ENCODE data around the gene SYNJ1.

SYNJ1 gene

DNA sequence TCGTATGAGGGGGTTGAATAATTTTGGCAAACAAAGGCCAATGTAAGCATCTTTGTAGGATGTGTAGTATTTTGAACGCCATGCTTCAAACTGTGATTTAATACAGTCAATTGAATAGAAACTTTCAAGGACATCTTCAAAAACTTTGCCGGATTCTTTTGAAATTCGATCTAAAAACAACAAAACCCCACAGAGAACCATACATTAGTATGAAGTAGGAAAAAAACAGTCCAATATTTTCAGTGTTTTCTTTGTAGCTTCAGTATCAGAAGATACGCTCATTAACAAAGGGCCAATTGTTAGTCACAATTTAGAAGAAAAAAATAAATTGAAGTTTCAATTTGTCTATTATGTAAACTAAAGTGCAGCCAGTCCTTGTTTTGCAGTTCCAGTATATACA, 20.7 kb upstream of the SYNJ1 start:
- TF ChIP-seq TAF1 (IDR thresholded peaks at IDR 0.05; ENCODE audit: borderline replicate concordance, insufficient read depth, low read length) = no peak

DNA sequence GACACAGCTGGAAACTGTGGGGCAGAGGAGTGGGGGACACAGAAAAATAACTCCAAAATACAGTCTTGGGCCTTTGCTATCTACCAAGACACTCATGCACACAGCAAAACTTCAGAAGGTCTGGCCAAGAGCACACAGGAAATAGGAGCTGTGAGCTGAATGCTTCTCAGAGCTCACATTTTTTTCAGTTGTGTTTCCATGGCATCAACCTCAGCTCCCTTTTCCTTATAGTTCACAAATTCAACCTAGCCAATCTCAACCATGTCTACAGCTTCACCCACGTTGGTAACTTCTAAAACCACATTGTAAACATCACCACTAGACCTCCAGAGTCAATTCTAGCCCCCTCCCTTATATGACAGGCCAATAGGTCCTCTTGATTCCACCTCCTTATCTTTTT, 19.6 kb upstream of the SYNJ1 start:
- TF ChIP-seq FOXP2 (optimal IDR thresholded peaks at IDR 0.05; ENCODE audit: borderline replicate concordance, extremely low read depth, extremely low read length, insufficient read depth) (no peak), POLR2AphosphoS5 (IDR thresholded peaks at IDR 0.05; ENCODE audit: low read depth, low read length) (no peak), TAF1 (IDR thresholded peaks at IDR 0.05; ENCODE audit: borderline replicate concordance, insufficient read depth, low read length) (no peak), SIN3A (IDR thresholded peaks at IDR 0.05; ENCODE audit: borderline replicate concordance, insufficient read depth, low read length) (no peak)
- TF ChIP-seq, protein P1, sequence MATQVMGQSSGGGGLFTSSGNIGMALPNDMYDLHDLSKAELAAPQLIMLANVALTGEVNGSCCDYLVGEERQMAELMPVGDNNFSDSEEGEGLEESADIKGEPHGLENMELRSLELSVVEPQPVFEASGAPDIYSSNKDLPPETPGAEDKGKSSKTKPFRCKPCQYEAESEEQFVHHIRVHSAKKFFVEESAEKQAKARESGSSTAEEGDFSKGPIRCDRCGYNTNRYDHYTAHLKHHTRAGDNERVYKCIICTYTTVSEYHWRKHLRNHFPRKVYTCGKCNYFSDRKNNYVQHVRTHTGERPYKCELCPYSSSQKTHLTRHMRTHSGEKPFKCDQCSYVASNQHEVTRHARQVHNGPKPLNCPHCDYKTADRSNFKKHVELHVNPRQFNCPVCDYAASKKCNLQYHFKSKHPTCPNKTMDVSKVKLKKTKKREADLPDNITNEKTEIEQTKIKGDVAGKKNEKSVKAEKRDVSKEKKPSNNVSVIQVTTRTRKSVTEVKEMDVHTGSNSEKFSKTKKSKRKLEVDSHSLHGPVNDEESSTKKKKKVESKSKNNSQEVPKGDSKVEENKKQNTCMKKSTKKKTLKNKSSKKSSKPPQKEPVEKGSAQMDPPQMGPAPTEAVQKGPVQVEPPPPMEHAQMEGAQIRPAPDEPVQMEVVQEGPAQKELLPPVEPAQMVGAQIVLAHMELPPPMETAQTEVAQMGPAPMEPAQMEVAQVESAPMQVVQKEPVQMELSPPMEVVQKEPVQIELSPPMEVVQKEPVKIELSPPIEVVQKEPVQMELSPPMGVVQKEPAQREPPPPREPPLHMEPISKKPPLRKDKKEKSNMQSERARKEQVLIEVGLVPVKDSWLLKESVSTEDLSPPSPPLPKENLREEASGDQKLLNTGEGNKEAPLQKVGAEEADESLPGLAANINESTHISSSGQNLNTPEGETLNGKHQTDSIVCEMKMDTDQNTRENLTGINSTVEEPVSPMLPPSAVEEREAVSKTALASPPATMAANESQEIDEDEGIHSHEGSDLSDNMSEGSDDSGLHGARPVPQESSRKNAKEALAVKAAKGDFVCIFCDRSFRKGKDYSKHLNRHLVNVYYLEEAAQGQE (IDR thresholded peaks at IDR 0.05; ENCODE audit: insufficient read depth in 1 of 2, low read depth in 2 of 2, low read length in 2 of 2) = no peak

DNA sequence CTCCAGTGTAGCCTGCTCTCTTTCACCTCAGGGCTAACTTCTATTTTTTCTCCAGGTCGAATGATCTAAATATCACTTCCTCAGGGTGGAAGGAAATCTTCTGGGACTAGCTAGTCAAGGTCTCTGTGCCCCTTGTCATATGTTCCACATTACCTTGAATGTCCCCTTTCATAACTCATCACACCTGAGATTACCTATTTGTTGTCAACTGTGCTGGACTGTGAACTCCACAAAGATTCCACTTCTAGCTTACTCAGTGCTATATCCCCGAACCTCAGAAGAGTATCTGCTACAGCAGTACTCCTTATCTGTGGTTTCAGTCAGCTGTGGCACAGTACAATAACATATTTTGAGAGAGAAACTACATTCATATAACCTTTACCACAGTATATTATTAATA, 14.6 kb upstream of the SYNJ1 start:
- TF ChIP-seq POLR2AphosphoS5 (IDR thresholded peaks at IDR 0.05; ENCODE audit: low read depth, low read length) = no peak
- TF ChIP-seq, protein P1 (IDR thresholded peaks at IDR 0.05; ENCODE audit: insufficient read depth in 1 of 2, low read depth in 2 of 2, low read length in 2 of 2) = no peak
- no peak for TF ChIP-seq FOXP2 (optimal IDR thresholded peaks at IDR 0.05; ENCODE audit: borderline replicate concordance, extremely low read depth, extremely low read length, insufficient read depth)
- TF ChIP-seq SIN3A (IDR thresholded peaks at IDR 0.05; ENCODE audit: borderline replicate concordance, insufficient read depth, low read length) = no peak
- TF ChIP-seq TAF1 (IDR thresholded peaks at IDR 0.05; ENCODE audit: borderline replicate concordance, insufficient read depth, low read length) = no peak

DNA sequence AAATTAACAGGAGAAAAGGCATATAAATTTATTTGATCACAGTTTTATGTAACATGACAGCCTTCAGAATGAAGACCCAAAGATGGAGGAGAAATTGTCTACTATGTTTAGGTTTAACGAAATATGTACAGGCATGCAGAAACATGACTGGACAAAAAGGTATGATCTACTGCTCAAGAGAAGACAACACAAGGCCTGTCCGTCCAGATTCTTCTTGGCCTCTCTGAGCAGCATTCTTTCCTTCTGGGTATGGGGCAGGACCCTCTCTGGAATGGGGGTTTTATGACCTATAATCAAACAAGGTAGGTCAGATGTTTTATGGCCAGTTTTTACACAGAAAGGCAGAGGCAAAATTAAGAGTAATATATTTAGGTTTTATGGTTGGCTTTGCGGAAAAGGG, 13.5 kb upstream of the SYNJ1 start:
- TF ChIP-seq, protein P1 (IDR thresholded peaks at IDR 0.05; ENCODE audit: insufficient read depth in 1 of 2, low read depth in 2 of 2, low read length in 2 of 2) = no peak
- TF ChIP-seq SIN3A (IDR thresholded peaks at IDR 0.05; ENCODE audit: borderline replicate concordance, insufficient read depth, low read length) (no peak), FOXP2 (optimal IDR thresholded peaks at IDR 0.05; ENCODE audit: borderline replicate concordance, extremely low read depth, extremely low read length, insufficient read depth) (no peak), TAF1 (IDR thresholded peaks at IDR 0.05; ENCODE audit: borderline replicate concordance, insufficient read depth, low read length) (no peak), POLR2AphosphoS5 (IDR thresholded peaks at IDR 0.05; ENCODE audit: low read depth, low read length) (no peak)

DNA sequence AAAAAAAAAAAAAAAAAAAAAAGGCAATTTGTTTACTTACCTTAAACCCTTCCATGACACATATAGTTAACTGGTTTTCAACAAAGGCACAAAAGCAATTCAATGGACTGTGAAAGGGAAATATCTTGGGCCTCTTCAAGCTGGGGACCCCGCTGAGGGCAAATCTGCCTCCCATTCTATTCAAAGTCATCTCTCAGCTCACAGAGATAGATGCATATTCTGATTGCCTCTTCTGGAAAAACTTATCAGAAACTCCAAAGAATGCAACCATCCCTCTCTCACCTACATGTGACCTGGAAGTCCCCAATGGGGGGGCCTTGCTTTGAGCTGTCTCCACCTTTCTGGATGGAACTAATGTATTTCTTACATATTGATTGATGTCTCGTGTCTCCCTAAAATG, 12.1 kb upstream of the SYNJ1 start:
- no peak for TF ChIP-seq SIN3A (IDR thresholded peaks at IDR 0.05; ENCODE audit: borderline replicate concordance, insufficient read depth, low read length)
- no peak for TF ChIP-seq FOXP2 (optimal IDR thresholded peaks at IDR 0.05; ENCODE audit: borderline replicate concordance, extremely low read depth, extremely low read length, insufficient read depth)
- TF ChIP-seq TAF1 (IDR thresholded peaks at IDR 0.05; ENCODE audit: borderline replicate concordance, insufficient read depth, low read length) = no peak
- TF ChIP-seq, protein P1 (IDR thresholded peaks at IDR 0.05; ENCODE audit: insufficient read depth in 1 of 2, low read depth in 2 of 2, low read length in 2 of 2) = no peak
- TF ChIP-seq POLR2AphosphoS5 (IDR thresholded peaks at IDR 0.05; ENCODE audit: low read depth, low read length) = no peak

Measured in PFSK-1 (cell line).